Suppressor macrophage treated with lipopolysaccharide for 4 hours (primary cell): ENCODE results near the gene ARHGEF12.

Experiments
- DNase-seq: peaks from one replicate; pipeline ENCODE4 v3.0.0-alpha.2; 2020

ARHGEF12 gene

DNA sequence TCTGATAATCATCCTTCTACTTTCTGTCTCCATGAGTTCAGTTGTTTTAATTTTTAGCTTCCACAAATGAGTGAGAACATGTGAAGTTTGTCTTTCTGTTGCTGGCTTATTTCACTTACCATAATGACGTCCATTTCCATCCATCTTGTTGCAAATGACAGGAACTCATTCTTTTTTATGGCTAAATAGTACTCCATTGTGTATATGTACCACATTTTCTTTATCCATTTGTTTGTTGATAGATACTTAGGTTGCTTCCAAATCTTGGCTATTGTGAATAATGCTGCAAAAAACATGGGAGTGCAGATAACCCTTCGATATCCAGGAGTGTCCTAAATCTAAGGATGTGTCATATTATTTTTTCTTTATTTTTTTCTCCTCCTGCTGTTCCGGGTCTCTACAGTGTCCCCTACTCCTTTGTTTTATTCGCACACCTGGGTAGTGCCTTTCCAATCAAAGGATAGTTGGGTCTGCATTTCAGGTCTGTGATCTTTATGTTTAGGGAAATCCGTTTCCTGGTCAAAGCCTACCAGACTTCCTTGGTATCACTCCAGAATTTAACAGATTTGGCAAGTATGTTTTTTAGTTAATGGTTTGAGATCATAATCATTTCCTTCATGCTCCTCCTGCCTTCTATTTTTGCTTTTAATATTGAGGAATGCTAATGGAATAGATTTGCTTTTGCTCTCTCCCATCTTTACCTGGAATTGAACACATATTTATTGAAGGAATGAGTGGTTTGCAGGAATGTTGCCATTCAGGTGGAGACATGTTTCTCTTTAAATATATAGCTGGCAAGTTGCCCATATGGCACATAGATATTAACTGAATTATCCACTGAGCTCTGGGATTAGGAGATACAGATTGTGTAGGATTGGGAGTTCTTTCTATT is 53.7 kb downstream of the ARHGEF12 start:
- DNase-seq = no peak

DNA sequence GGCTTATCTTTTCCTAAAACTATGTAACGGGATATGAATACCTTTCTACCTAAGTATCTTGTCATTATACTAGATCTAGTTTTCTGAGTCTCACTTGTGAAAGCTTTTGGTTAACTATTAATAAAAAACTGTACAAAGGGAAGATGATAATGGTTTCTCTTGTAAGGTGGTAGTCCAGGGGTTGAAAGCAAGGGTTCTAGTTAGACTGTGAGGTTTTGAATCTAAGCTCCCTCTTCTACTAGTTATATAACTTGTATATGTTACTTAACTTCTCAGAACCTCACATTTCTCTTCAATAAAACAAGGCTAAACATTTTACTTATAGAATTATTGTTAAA is 54.3 kb downstream of the ARHGEF12 start:
- DNase-seq = no peak

DNA sequence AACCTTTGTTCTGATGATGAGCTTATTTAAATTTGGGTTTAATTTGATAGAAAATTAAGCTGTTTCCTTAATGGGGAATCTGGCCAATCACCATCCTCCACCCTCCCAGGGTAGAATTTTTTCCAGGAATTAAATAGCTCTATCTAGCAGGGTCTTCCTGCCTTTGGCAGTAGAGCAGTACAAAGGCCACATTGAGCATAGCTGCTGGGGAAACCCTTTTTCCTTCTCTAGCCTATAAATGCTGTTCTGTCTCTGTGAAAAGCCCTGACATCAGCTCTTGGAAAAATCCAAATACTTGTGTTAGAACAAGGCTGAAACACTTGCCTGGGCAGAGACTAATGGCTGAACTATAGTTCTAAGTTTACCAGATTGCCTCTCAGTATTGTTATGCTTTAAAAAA is 55.1 kb downstream of the ARHGEF12 start:
- no peak for DNase-seq

DNA sequence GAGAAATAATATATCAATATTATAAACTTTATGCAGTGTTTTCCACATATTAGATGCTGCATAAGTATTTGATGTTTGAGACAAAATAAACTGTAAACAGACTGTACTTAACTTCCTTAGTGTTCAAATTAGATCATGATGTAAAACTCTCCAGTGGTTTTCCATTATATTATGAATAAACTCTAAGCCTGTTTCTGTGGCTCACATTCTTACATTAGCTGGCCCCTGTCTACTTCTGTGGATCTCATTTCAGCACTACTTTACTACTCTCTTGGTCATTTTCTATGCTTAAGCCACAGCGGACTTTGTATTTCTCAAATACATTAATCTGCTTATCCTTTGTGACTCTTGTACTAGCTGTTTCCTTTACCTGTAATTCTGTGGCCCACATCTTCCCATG is 55.6 kb downstream of the ARHGEF12 start:
- no peak for DNase-seq

DNA sequence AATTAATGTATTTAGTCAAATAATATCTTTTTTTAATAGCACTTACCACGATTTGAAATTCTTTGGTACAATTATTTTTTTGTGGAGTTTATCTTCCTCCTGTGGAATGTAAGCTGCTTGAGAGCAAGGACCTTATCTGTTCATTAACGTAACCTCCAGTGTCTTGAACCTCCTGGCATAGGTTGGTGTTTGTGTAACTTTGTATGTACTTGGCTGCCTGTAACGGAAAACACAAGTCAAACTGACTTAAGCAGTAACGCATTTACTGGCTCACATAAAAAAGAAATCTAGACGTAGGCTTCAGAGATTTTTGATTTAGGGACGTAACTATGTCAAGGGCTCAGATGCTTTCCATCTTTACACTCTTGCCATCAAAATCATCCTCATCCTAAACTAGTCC is 56.1 kb downstream of the ARHGEF12 start:
- DNase-seq = no peak

DNA sequence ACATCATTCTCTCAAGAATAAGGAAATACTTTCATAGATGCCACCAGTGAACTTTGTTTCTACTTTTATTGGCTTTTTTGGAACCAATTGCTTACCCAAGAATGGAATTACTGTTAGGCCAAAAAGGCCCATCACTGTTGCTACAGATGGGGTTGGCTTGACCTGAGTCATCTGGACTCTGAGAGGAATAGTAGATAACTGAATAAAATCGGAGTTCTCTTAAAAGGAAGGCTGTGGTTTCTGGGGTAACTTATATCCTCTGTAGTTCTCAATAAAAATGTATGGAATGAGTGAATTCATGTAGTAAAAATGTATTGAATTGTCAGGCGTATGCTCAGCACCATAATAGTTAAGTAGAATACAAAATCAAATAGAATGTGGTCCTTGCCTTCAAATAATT is 56.6 kb downstream of the ARHGEF12 start:
- DNase-seq = no peak

DNA sequence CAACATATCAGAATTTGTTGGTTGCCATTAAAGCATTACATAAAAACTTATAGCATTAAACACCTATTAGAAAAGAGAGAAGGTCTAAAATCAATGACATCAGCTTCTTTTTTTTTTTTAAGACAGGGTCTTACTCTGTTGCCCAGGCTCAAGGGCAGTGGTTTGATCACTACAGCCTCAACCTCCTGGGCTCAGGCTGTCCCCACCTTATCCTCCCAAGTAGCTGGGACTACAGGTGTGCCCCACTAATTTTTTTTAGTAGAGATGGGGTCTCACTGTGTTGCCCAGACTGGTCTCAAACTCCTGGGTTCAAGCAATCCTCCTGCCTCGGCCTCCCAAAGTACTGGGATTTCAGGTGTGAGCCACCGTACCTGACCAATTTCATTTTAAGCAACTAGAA is 57.9 kb downstream of the ARHGEF12 start:
- DNase-seq = no peak

DNA sequence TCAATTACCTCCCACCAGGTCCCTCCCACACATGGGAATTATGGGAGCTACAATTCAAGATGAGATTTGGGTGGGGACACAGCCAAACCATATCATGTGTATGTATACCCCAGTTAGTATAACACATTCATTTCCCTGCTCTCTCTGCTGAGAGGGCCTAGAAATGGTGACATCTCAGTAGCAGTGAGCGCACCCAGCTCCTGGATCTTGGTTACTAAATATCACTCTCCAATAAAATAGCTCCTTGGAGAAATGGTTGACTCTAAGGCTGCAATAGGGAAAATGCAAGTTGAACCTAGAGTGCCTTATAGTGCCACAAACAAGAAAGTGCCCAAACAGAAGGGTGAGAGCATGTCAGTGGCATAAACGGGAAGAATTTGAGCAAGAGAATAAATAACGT is 59.6 kb downstream of the ARHGEF12 start:
- no peak for DNase-seq

DNA sequence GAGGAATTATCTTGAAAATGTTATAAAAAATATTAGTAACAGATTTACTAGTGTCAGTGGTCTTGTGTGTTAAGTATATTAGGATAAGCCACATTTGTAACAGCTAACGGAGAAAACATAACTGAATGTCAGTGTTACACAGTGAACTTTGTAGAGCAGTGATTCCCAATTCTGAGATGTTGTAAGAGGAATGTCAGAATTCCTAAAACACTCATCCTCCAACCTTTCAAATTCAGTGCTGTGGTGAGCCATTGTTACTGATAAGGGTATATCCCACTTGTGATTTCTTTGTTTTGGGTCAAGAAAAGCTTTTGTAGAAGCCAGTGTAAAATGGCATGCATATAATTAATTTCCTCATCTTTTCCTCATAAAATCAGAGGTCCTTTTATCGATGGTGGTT is 61.9 kb downstream of the ARHGEF12 start:
- no peak for DNase-seq

DNA sequence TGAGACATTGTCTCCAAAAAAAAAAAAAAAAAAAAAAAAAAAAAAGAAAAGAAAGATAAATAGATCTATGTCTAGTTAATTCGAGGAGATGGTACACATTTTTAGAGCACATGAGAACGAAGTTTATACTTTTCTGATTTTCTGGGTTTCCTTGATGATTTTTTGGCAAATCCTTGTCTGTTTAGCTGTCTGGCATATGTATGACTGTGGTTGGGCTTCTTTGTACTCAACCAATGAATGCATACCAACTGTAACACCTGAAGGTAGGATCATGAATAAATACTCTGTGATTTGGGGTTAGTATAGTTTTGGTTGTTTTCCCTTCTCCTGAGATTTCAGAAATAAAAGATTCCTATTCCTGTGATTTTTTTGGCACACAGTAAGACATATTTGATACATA is 63.1 kb downstream of the ARHGEF12 start:
- no peak for DNase-seq

DNA sequence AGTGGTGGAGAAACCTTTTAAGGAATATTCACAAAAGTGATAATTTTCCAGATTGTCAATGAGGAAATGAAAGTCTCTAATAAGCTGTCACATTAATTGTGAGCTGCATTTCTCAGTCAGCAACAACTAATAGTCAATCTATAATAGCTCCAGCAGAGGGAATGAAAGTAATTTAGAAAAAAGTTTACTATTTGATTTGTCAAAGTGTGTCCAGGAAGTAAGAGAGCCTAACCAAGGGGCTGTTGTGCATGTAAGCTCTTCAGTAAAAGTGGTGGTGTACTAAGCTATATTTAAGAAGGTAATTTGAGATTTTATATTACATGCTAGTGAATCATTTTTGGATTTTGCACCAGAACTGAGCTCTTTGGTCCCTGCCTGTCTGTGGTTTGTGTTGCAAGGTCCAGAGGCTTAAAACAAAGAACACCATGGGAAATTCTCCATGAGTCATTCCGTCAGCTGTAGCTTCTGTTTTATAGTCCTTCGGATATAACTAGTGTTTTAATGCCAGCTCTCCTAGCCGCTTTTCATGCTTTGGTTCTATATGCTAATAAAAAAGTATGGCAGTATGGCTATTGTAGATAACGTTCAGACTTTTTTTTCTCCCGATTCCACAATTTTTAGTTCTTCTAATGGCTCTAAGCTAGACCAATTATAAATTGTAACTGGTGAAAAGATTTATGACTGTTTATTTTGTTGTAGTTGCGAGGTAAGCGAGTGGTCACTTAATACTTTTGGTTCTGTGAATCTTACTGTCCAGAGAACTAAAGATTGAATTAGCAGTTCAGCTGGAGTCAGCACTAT is 64.6 kb downstream of the ARHGEF12 start:
- peak; percentile 68 for DNase-seq

DNA sequence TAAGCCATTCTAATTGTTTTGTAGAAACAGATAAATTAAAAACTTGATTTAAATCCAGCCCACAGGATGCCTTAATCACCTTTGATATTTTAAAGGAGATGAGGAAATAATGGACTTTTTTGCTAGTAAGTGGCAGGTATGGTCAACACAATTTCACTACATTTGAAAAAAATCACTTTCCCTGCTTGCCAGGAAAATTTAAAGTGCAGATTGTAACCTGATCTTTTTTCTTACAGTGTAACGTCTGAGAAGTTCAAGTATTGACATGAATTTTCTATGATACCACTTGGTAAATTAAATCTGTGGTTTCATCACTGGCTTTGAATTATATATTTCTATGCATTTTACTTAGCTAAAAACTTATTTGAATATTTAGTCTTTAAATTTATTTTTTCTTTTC is 65.3 kb downstream of the ARHGEF12 start:
- no peak for DNase-seq

DNA sequence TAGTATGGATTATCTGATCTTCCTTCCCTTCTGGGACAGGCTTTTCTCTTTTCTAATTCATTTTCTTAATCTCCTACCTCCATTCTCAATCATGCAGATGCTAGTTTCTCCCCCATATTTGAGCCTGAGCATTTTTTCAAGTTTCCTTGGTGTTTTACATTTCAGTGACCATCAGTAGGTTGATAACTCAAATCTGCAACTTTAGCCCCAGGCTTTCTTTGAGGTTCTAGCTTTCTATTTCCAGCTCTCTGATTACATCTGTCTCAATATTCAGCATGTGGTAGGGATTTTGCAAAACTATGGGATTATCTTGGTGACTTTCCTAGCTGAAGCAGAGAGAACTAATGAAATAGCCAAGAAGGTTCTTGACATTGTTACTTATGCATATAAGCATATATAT is 67.8 kb downstream of the ARHGEF12 start:
- no peak for DNase-seq

DNA sequence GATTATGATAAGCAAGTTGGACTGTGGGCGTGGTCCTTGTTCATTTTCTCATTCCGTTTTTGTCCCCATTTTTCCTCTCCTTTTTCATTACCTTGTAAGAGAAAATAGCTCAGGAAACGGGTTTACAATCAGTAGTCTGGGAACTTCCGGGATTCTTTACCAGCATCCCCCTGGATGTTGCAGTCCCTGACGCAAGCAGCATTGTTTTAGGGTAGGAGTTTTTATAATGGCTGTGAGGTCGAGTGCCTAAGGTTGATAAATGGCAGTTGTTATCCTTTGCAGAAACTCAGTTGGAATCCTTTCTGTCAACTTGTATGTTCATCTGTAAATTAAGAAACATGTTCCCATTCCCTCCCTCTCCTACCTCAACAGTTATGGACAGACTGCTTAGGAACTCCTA is 68.3 kb downstream of the ARHGEF12 start:
- no peak for DNase-seq

DNA sequence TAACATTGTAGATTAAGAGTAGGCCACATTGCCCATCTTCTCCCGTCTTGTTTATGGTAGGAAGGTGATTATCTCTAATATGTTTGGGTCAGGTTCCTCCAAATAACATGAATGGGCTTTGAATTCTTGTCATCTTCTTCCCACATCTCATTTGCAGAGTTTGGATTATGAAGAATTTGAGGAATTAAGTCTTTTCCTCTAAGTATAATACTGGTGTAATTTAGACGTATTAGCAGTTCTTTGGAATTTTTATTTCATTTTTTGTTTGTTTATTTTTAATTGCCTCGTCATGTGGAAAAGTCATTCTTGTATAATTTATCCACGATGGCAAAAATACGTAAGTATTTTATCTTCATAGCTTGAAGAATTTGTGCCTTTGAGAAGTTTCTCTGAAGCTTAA is 73.4 kb downstream of the ARHGEF12 start:
- DNase-seq = no peak

DNA sequence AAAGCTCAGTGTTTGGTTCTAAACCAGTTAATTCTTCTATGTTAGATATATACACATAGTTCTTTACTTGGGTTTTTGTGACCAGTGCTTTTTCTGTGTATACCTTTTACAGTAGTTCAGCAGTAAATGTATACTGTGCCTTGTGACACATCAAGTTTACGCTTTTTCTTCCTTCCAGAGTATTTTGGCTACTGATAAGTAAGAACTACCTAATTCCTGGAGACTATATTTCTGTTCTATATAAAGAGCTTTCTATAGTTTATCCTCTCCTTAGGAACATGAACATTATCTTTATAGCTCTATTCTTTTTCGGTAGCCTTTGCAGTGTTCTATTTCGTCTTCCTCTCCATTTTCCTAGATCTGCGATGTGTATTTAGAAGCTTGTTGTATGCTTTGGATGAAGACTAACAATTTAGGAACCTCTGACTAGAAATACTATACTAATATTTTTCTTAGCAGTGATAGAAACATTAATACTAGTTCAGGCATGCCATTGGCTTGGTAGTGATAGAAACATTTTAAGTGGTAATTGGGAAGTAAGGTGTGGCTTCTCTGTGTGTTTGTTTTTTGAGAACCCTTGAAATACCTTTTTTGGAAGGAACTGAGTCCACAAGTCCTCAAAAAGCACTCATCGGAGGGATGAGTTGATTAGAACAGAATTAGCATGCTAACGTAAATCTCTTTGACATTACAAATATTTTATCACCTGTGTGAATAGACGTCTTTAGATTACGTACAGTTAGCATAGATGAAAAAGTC is 74.6 kb downstream of the ARHGEF12 start:
- DNase-seq = no peak

DNA sequence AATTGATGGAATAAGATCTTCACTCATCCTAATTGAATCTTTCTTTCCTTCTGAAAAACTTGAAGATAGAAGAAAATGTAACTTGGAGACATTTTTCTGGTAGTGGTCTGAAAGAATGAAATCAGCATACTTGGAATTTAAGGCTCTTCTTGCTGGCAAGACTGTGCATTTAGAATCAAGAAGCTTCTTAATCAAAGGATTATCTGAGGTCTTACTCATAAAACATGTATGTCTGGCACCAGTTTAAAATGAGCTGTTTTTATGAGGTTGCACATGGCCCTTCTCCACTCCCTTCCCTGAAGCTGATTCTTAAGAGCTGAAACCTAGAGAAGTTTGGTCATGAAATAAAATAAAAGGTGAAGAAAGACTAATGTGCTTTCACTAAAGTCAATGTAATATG is 77.3 kb downstream of the ARHGEF12 start:
- DNase-seq = no peak

DNA sequence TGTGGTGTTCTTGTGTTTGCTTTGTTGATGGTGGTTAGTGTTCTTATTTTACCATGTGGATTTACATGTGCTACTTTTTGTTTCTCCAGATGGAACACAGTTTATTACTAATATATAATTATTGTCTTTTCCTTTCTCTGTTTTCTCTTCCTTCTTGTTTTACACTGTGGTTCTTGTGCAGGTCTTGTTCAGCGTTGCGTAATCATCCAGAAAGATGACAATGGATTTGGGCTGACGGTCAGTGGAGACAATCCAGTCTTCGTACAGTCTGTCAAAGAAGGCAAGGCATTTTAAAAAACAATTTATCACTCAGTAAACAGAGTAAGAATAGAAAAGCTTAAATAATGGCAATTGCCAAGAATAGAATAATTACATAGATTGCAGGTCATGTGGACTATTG is 84.4 kb downstream of the ARHGEF12 start:
- DNase-seq = no peak

DNA sequence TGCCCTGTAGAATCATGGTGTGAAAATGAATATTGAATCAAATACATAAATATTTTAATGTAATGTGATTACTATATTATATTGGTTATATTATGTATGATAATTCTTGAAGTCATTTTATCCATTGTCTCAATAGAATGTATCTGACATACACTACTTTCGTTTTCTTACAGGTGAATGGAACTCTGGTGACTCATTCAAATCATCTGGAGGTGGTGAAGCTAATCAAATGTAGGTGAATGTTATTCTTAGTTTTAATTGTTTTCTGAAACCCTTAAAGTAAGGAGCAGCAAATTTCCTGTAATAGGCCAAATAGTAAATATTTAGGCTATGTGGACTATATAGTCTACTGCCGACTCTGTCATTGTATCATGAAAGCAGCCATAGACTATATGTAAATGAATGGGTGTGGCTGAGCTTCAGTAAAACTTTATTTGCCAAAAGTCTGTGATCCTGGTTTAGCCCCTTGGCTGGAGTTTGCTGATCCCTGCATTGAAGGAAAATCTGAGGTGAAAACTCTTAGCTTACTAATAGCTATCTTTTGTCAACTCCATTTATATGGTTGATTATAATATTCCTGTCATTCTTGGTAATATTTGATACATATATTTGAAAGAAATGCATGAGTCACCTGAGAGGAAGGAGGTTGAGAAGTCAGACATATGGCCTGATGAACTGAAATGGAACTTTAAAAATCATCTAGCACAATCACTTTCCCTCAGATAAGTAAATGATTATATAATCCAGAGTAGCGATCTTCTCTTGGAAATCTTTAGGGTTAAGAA is 88.2 kb downstream of the ARHGEF12 start:
- DNase-seq = no peak

DNA sequence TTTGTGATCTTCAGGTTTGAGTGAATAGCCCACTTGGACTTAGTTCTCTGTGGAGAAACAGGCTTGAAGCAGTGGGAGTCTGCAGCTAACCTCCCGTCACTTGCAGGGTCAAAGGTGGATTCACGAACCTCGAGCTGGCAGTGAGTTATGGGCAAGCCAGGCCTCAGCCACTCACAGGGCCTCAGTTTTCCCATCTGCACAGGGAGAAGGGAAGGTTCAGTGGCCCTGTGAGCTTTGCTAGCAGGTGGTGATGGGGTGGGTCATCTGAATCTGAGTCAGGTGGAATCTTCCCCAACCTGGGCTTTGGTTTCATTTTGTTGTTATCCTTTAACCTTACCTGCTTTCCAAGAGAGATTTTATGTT is 88.7 kb downstream of the ARHGEF12 start:
- no peak for DNase-seq

DNA sequence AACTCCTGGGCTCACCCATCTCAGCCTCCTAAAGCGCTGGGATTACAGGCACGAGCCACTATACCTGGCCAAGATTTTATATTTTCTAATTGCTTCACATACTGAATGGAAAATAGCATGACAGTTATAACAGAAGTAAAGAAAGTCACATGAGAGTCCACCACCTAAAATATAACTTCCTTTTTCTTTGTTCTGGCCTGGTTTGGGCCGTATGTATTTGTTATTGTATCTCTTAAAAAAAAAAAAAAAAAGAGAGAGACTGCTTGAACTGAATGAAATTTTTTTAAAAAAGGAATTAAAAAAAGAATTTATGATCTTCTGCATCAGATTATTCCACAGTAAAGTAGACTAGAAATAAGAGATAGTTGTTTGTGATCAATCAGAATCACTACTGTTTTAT is 89.3 kb downstream of the ARHGEF12 start:
- no peak for DNase-seq

DNA sequence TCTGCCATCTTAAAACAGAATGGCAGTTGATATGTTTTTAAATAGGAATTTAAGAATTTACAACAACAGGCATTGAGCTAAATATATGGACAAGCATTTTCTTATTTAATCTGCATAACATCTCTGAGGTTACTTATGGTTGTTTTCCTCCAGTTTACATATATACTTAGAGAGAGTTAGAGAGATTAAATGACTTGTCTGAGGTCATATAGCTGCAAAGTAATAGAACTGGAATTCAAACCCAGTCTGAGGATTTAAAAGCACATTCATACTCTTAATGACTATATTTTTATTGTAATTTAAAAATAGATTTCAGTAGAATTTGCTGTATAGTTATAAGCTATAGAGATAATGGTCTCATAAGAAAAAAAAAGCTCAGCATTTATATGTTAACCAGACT is 93.9 kb downstream of the ARHGEF12 start:
- DNase-seq = no peak

DNA sequence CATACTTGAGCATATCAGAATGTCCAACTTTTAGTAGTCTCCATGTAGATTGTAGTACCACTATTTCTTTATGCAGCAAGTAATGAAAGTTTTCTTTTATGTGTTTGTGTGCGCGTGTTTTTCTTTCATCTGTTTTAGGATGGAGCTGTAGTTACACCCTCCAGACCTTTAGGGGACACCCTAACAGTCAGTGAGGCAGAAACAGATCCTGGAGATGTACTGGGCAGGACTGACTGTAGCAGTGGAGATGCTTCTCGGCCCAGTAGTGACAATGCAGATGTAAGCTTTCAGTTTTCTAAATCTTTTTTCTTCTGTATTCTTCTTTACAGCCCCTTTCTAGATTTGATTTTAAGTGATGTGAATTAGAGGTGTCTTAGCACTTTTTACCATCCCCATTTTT is 95.4 kb downstream of the ARHGEF12 start:
- peak; percentile 2 for DNase-seq
